ENCODE results near the gene MGMT.
A peak's percentile ranks its signal among the peaks of the same experiment; 100 is the strongest.

- TF ChIP-seq CTCF (IDR thresholded peaks at IDR 0.05; ENCODE audit: low read length) (peak; percentile 79), EZH2 (IDR thresholded peaks at IDR 0.05; ENCODE audit: borderline replicate concordance, low read length) (no peak)
These were observed 206.3 kb downstream of the MGMT start for GRCh38 chr10:129673292-129673691.

Data from OCI-LY1 (cell line).